Measurements from ENCODE around the gene ARTN.

ARTN gene

GRCh38 chr1:43908858-43909257 is 24.7 kb upstream of the ARTN start:
- ChIA-PET POLR2A (no interaction called here), CTCF (interaction anchor here (1.2 kb wide), 1 partner anchor 25 kb away, joined by 4 read pairs; no protein-coding TSS in a partner anchor)
- TF ChIP-seq, protein P1, sequence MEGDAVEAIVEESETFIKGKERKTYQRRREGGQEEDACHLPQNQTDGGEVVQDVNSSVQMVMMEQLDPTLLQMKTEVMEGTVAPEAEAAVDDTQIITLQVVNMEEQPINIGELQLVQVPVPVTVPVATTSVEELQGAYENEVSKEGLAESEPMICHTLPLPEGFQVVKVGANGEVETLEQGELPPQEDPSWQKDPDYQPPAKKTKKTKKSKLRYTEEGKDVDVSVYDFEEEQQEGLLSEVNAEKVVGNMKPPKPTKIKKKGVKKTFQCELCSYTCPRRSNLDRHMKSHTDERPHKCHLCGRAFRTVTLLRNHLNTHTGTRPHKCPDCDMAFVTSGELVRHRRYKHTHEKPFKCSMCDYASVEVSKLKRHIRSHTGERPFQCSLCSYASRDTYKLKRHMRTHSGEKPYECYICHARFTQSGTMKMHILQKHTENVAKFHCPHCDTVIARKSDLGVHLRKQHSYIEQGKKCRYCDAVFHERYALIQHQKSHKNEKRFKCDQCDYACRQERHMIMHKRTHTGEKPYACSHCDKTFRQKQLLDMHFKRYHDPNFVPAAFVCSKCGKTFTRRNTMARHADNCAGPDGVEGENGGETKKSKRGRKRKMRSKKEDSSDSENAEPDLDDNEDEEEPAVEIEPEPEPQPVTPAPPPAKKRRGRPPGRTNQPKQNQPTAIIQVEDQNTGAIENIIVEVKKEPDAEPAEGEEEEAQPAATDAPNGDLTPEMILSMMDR (IDR thresholded peaks at IDR 0.05; ENCODE audit: control extremely low read depth, extremely low read depth, low read depth, missing control alignments) = no peak
- no peak for DNase-seq (ENCODE audit: extremely low spot score)

GRCh38 chr1:43910343-43910742 is 23.3 kb upstream of the ARTN start:
- TF ChIP-seq, protein P1 (IDR thresholded peaks at IDR 0.05; ENCODE audit: control extremely low read depth, extremely low read depth, low read depth, missing control alignments) = peak; percentile 11
- POLR2A ChIA-PET = no interaction called here
- DNase-seq (ENCODE audit: extremely low spot score) = no peak
- CTCF ChIA-PET = interaction anchor here (1.2 to 3.2 kb wide), 2 partner anchors 24 to 147 kb away, joined by 9 to 15 read pairs; no protein-coding TSS in a partner anchor

GRCh38 chr1:43912607-43913006 is 21.0 kb upstream of the ARTN start:
- POLR2A ChIA-PET = no interaction called here
- CTCF ChIA-PET = interaction anchor here (1.0 to 3.2 kb wide), 4 partner anchors 9 to 149 kb away, joined by 3 to 16 read pairs (median 6); no protein-coding TSS in a partner anchor
- TF ChIP-seq, protein P1 (IDR thresholded peaks at IDR 0.05; ENCODE audit: control extremely low read depth, extremely low read depth, low read depth, missing control alignments) = no peak
- DNase-seq (ENCODE audit: extremely low spot score) = no peak

DNA sequence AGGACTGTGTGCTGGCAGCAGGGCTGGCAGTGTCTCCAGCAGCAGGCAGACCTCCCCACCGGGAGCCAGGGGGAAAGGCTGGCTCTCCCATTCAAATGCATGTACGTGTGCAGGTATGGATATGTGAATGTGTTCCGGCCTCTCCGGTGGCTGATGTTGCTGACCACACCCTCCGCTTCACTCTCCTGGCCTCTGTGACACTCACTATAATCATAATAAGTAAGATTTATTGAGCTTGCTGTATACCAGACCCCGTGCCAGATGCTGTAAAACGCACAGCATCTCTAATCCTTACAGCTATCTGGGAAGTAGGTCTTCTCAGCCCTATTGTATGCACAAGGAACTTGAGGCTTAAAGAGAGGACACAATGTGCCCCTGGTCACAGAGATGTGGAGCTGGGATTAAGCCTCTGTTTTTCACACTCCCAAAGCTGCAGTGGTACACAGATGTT is 20.5 kb upstream of the ARTN start:
- POLR2A ChIA-PET = interaction anchor here (0.6 kb wide), 1 partner anchor 262 kb away, joined by 3 read pairs; no protein-coding TSS in a partner anchor
- TF ChIP-seq, protein P1 (IDR thresholded peaks at IDR 0.05; ENCODE audit: control extremely low read depth, extremely low read depth, low read depth, missing control alignments) = no peak
- no peak for DNase-seq (ENCODE audit: extremely low spot score)
- CTCF ChIA-PET = interaction anchor here (0.9 to 4.2 kb wide), 7 partner anchors 10 to 383 kb away, joined by 3 to 30 read pairs (median 4); partner anchors contain the start of gene ARTN

GRCh38 chr1:43913666-43914360 is 19.8 kb upstream of the ARTN start:
- ChIA-PET CTCF (interaction anchor here (0.9 to 4.2 kb wide), 4 partner anchors 18 to 384 kb away, joined by 3 to 30 read pairs (median 10); partner anchors contain the start of gene ARTN), POLR2A (no interaction called here)
- DNase-seq (ENCODE audit: extremely low spot score) = no peak
- TF ChIP-seq, protein P1 (IDR thresholded peaks at IDR 0.05; ENCODE audit: control extremely low read depth, extremely low read depth, low read depth, missing control alignments) = no peak

DNA sequence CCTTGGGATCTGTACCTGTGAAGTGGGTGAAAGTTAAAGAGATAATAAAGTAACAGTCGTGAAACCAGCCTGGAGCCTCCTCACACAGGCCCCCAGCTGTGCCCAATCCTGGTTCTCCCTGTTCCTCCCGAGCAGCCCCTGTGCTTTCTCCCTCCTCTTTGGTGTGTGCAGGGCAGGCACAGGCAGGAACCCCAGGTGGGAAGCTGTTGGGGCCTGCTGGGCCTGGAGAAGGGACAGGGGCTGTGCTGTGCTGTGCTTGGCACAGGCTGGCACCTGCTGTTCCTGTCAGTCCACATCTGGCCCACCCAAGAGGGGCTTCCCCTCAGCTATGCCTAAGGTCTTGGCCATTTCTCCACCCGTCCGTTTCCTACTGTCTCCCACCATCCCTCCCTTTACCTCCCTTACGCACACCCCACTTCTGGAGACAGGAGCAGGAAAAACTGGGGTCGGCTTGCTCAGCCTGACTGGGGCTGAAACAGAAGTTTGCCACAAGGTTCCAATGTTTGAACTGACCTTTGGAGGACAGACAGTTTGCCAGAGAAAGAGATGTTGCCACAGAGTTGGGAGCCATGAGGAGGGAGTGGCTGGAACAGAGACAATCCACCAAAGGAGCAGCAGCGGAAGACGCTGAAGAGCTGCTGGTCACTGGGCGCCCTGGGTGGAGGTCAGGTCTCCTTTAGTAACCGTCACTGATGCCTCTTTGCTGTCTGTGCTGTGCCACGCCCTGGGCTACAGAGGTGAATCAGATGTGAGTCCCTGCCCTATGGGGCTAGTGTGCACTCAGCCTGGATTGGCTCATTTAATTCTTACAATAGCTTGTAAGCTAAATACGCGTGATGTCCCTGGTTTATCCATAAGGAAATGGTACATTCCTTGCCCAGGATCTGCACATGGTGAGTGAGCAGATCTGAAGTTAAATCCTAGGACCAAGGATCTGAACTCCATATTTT is 18.8 kb upstream of the ARTN start:
- TF ChIP-seq, protein P1 (IDR thresholded peaks at IDR 0.05; ENCODE audit: control extremely low read depth, extremely low read depth, low read depth, missing control alignments) = no peak
- DNase-seq (ENCODE audit: extremely low spot score) = no peak
- CTCF ChIA-PET = interaction anchor here (1.4 to 4.2 kb wide), 2 partner anchors 20 to 151 kb away, joined by 5 to 30 read pairs; partner anchors contain the start of gene ARTN
- POLR2A ChIA-PET = no interaction called here
